ENCODE results near the gene SLC10A6.

The SLC10A6 gene

GRCh38 chr4:86835677-86836076, 13.5 kb downstream of the SLC10A6 start:
- no peaks in the 10 kb centered on the region for H3K27me3 ChIP-seq

GRCh38 chr4:86834901-86835300, 14.3 kb downstream of the SLC10A6 start:
- no peaks in the 10 kb centered on the region for H3K27me3 ChIP-seq
- no peak overlapping the region for H3K27ac ChIP-seq
- TF ChIP-seq Cebpa-rat (IDR thresholded peaks at IDR 0.05), result no peak
- no peaks in the 10 kb centered on the region for H3K36me3 ChIP-seq
- H3K4me2 ChIP-seq, result no peak overlapping the region
- H4K20me1 ChIP-seq, result no peaks in the 10 kb centered on the region
- H3K9me3 ChIP-seq (replicated peaks in 1 of 11), result no peaks in the 10 kb centered on the region
- H3K4me3 ChIP-seq, result no peak overlapping the region
- peaks cover 0 to 10% (median 0%) of the 10 kb centered on the region in 10 experiments; a peak in 5 of 20 replicates for H3K4me1 ChIP-seq
- H3K9ac ChIP-seq, result no peak overlapping the region

More at GRCh38 chr4:86835677-86836076, 13.5 kb downstream of the SLC10A6 start:
- peaks cover 0 to 10% (median 0%) of the 10 kb centered on the region in 10 experiments; a peak in 5 of 20 replicates for H3K4me1 ChIP-seq
- H3K36me3 ChIP-seq, result no peaks in the 10 kb centered on the region
- TF ChIP-seq Cebpa-rat (IDR thresholded peaks at IDR 0.05), result no peak
- no peak overlapping the region for H3K4me3 ChIP-seq
- no peak overlapping the region for H3K27ac ChIP-seq
- no peak overlapping the region for H3K4me2 ChIP-seq
- H3K9ac ChIP-seq, result no peak overlapping the region
- no peaks in the 10 kb centered on the region for H4K20me1 ChIP-seq
- H3K9me3 ChIP-seq (replicated peaks in 1 of 11), result no peaks in the 10 kb centered on the region

GRCh38 chr4:86833615-86834014, 15.6 kb downstream of the SLC10A6 start:
- no peak overlapping the region for H3K4me2 ChIP-seq
- no peak overlapping the region for H3K4me3 ChIP-seq
- no peak for TF ChIP-seq Cebpa-rat (IDR thresholded peaks at IDR 0.05)
- H3K27me3 ChIP-seq, result no peaks in the 10 kb centered on the region
- peaks cover 0 to 4% (median 0%) of the 10 kb centered on the region in 10 experiments; a peak in 1 of 20 replicates for H3K4me1 ChIP-seq
- H3K9me3 ChIP-seq (replicated peaks in 1 of 11), result no peaks in the 10 kb centered on the region
- H3K27ac ChIP-seq, result no peak overlapping the region
- no peak overlapping the region for H3K9ac ChIP-seq
- H4K20me1 ChIP-seq, result no peaks in the 10 kb centered on the region
- no peaks in the 10 kb centered on the region for H3K36me3 ChIP-seq

GRCh38 chr4:86831262-86832130, 17.7 kb downstream of the SLC10A6 start:
- Histone ChIP-seq H3K9me3 (replicated peaks in 1 of 11) (no peaks in the 10 kb centered on the region), H3K4me3 (no peak overlapping the region), H3K27ac (no peak overlapping the region), H3K4me1 (no peaks in the 10 kb centered on the region), H3K36me3 (no peaks in the 10 kb centered on the region), H3K9ac (no peak overlapping the region), H3K27me3 (no peaks in the 10 kb centered on the region), H4K20me1 (no peaks in the 10 kb centered on the region), H3K4me2 (no peak overlapping the region)
- TF ChIP-seq Cebpa-rat (IDR thresholded peaks at IDR 0.05), result no peak

GRCh38 chr4:86825511-86825910, 23.7 kb downstream of the SLC10A6 start:
- no peak overlapping the region for H3K4me3 ChIP-seq
- no peaks in the 10 kb centered on the region for H3K27me3 ChIP-seq
- H4K20me1 ChIP-seq, result no peaks in the 10 kb centered on the region
- TF ChIP-seq Cebpa-rat (IDR thresholded peaks at IDR 0.05), result no peak
- H3K36me3 ChIP-seq, result no peaks in the 10 kb centered on the region
- no peak overlapping the region for H3K27ac ChIP-seq
- no peaks in the 10 kb centered on the region for H3K9me3 ChIP-seq (replicated peaks in 1 of 11)
- H3K9ac ChIP-seq, result no peak overlapping the region
- H3K4me2 ChIP-seq, result no peak overlapping the region
- H3K4me1 ChIP-seq, result no peaks in the 10 kb centered on the region

- H3K4me2 ChIP-seq, result no peak overlapping the region
- H3K9ac ChIP-seq, result no peak overlapping the region
- no peaks in the 10 kb centered on the region for H3K4me1 ChIP-seq
- TF ChIP-seq Cebpa-rat (IDR thresholded peaks at IDR 0.05), result no peak
- no peak overlapping the region for H3K27ac ChIP-seq
- H3K36me3 ChIP-seq, result no peaks in the 10 kb centered on the region
- H3K4me3 ChIP-seq, result no peak overlapping the region
- H4K20me1 ChIP-seq, result no peaks in the 10 kb centered on the region
- H3K9me3 ChIP-seq (replicated peaks in 1 of 11), result no peaks in the 10 kb centered on the region
- no peaks in the 10 kb centered on the region for H3K27me3 ChIP-seq
Measured at GRCh38 chr4:86822136-86822535, 27.0 kb downstream of the SLC10A6 start.

GRCh38 chr4:86821151-86821550, 28.0 kb downstream of the SLC10A6 start:
- H3K9me3 ChIP-seq (replicated peaks in 1 of 11), result peaks cover 2 to 9% (median 5%) of the 10 kb centered on the region in 11 experiments
- no peak overlapping the region for H3K9ac ChIP-seq
- H3K27ac ChIP-seq, result no peak overlapping the region
- H3K4me2 ChIP-seq, result no peak overlapping the region
- no peaks in the 10 kb centered on the region for H3K4me1 ChIP-seq
- no peaks in the 10 kb centered on the region for H4K20me1 ChIP-seq
- H3K36me3 ChIP-seq, result peaks cover 0 to under 1% (median 0%) of the 10 kb centered on the region in 11 experiments; a peak in 2 of 22 replicates
- no peaks in the 10 kb centered on the region for H3K27me3 ChIP-seq
- H3K4me3 ChIP-seq, result no peak overlapping the region
- no peak for TF ChIP-seq Cebpa-rat (IDR thresholded peaks at IDR 0.05)

- no peak overlapping the region for H3K9ac ChIP-seq
- TF ChIP-seq Cebpa-rat (IDR thresholded peaks at IDR 0.05), result no peak
- no peak overlapping the region for H3K27ac ChIP-seq
- peaks cover 0 to 12% (median 8%) of the 10 kb centered on the region in 11 experiments; a peak in 10 of 22 replicates for H3K36me3 ChIP-seq
- no peaks in the 10 kb centered on the region for H3K4me1 ChIP-seq
- H3K4me3 ChIP-seq, result no peak overlapping the region
- peaks cover 14 to 22% (median 18%) of the 10 kb centered on the region in 11 experiments for H3K9me3 ChIP-seq (replicated peaks in 1 of 11)
- no peaks in the 10 kb centered on the region for H3K27me3 ChIP-seq
- no peaks in the 10 kb centered on the region for H4K20me1 ChIP-seq
- H3K4me2 ChIP-seq, result no peak overlapping the region
Measured at GRCh38 chr4:86819561-86819960, 29.6 kb downstream of the SLC10A6 start.

GRCh38 chr4:86818841-86819240, 30.3 kb downstream of the SLC10A6 start:
- Histone ChIP-seq H3K4me2 (no peak overlapping the region), H3K36me3 (peaks cover 0 to 12% (median 8%) of the 10 kb centered on the region in 11 experiments; a peak in 10 of 22 replicates), H3K4me1 (no peaks in the 10 kb centered on the region), H3K27me3 (no peaks in the 10 kb centered on the region), H3K9ac (no peak overlapping the region), H4K20me1 (no peaks in the 10 kb centered on the region), H3K4me3 (no peak overlapping the region), H3K27ac (no peak overlapping the region), H3K9me3 (replicated peaks in 1 of 11) (peaks cover 14 to 22% (median 18%) of the 10 kb centered on the region in 11 experiments)
- no peak for TF ChIP-seq Cebpa-rat (IDR thresholded peaks at IDR 0.05)

- H3K27ac ChIP-seq, result no peak overlapping the region
- H3K4me3 ChIP-seq, result no peak overlapping the region
- H3K9ac ChIP-seq, result no peak overlapping the region
- peaks cover 14 to 22% (median 18%) of the 10 kb centered on the region in 11 experiments for H3K9me3 ChIP-seq (replicated peaks in 1 of 11)
- no peaks in the 10 kb centered on the region for H3K27me3 ChIP-seq
- peaks cover 0 to 12% (median 8%) of the 10 kb centered on the region in 11 experiments; a peak in 10 of 22 replicates for H3K36me3 ChIP-seq
- H4K20me1 ChIP-seq, result no peaks in the 10 kb centered on the region
- no peak overlapping the region for H3K4me2 ChIP-seq
- H3K4me1 ChIP-seq, result no peaks in the 10 kb centered on the region
- no peak for TF ChIP-seq Cebpa-rat (IDR thresholded peaks at IDR 0.05)
Measured at GRCh38 chr4:86818211-86818610, 31.0 kb downstream of the SLC10A6 start.
